CD4-positive, alpha-beta T cell (primary cell): ENCODE results near the gene SLAMF6. TPM values are rescaled to one million over a fixed set of nuclear protein-coding genes. Genes with fewer than 3 reads are reported as not detected.

Experiments
- ATAC-seq: fragments of 200-7000 bp; cut with Tn5 transposase; one replicate; pipeline ENCODE4 v1.10.0; 2022; ENCODE audit warnings: mild to moderate bottlenecking; ENCODE audit not compliant: poor library complexity
- CTCF ChIA-PET: fragments of 350-600 bp; sonication (Branson Sonifier 250); formaldehyde crosslinking; loops from one replicate; lab custom pipeline; 2021; ENCODE audit warnings: antibody characterized with exemption, inconsistent platforms; lab: Charles Lee
- POLR2A ChIA-PET: fragments of 350-600 bp; sonication (Branson Sonifier 250); formaldehyde crosslinking; loops from one replicate; lab custom pipeline; 2021; ENCODE audit warnings: antibody characterized with exemption, inconsistent platforms; lab: Charles Lee
- DNase-seq, 14 experiments: peaks; one replicate each; pipeline ENCODE4 v3.0.0-alpha.2; 2013 to 2020; ENCODE audit warnings: mixed read lengths in 2 of 14
- H3K27ac ChIP-seq, 2 donors: one replicate each; pipeline versions ENCODE4 v1.5.1 to v1.7.0; 2013; ENCODE audit warnings: low read length in 2 of 2, low read depth in 1 of 2, mild to moderate bottlenecking in 1 of 2
- H3K27me3 ChIP-seq, 2 experiments: 1 replicate in 1 of 2; 2 replicates in 1 of 2; pipeline versions ENCODE4 v1.6.1 to v1.7.0; 2013; ENCODE audit warnings: low read length in 2 of 2, control low read depth in 1 of 2, mild to moderate bottlenecking in 1 of 2, moderate library complexity in 1 of 2; ENCODE audit not compliant: insufficient read depth in 2 of 2, control insufficient read depth in 1 of 2
- H3K36me3 ChIP-seq: one replicate; pipeline ENCODE4 v1.6.1; 2013; ENCODE audit warnings: low read length, control low read depth; ENCODE audit not compliant: insufficient read depth
- H3K4me1 ChIP-seq: one replicate; pipeline ENCODE4 v1.6.1; 2013; ENCODE audit warnings: low read length, control low read depth; ENCODE audit not compliant: insufficient read depth
- H3K4me3 ChIP-seq: one replicate; pipeline ENCODE4 v1.5.1; 2013; ENCODE audit warnings: mild to moderate bottlenecking, low read length, moderate library complexity
- H3K9me3 ChIP-seq, 2 experiments: 1 replicate in 1 of 2; 2 replicates in 1 of 2; pipeline versions ENCODE4 v1.6.1 to v1.7.0; 2013; ENCODE audit warnings: low read length in 2 of 2, mild to moderate bottlenecking in 2 of 2, control low read depth in 1 of 2, moderate library complexity in 1 of 2; ENCODE audit not compliant: control insufficient read depth in 1 of 2, insufficient read depth in 1 of 2
- H3K27ac Mint-ChIP-seq: one replicate; pipeline ENCODE4 v1.8.0; 2020; ENCODE audit warnings: mixed read lengths
- H3K27me3 Mint-ChIP-seq: one replicate; pipeline ENCODE4 v1.8.0; 2021; ENCODE audit warnings: mixed read lengths
- H3K36me3 Mint-ChIP-seq: one replicate; pipeline ENCODE4 v1.8.0; 2021; ENCODE audit warnings: low read depth, mixed read lengths
- H3K4me1 Mint-ChIP-seq: one replicate; pipeline ENCODE4 v1.8.0; 2021; ENCODE audit warnings: low read depth, mixed read lengths
- H3K4me3 Mint-ChIP-seq: one replicate; pipeline ENCODE4 v1.8.0; 2020; ENCODE audit warnings: mild to moderate bottlenecking, mixed read lengths
- H3K9me3 Mint-ChIP-seq: one replicate; pipeline ENCODE4 v1.8.0; 2020; ENCODE audit warnings: mixed read lengths
- intact Hi-C, 2 experiments: fragments of 100-400 bp; cut with DNase I in 1 of 2; cut with micrococcal nuclease in 1 of 2; formaldehyde crosslinking; loops; one replicate each; pipeline versions ENCODE4 v1.15.1 to v1.9.0; 2023 to 2025; cut with DNase I, micrococcal nuclease
- total RNA-seq, 174 experiments: library from RNA in 2 of 174; stranded (reverse) in 2 of 174; gene quantifications; one replicate each; pipeline ENCODE4 v1.2.3 and lab custom pipeline; 2021 to 2026
- TF ChIP-seq, protein P1 (sequence below): fragments of 200-600 bp; IDR thresholded peaks from one replicate; pipeline ENCODE4 v1.8.0; 2022; ENCODE audit warnings: antibody characterized with exemption, mild to moderate bottlenecking

SLAMF6 gene
- total RNA-seq, 2 experiments from 2014 or later: 6.3 to 7.3 TPM

GRCh38 chr1:160474392-160475242 is 48.4 kb downstream of the SLAMF6 start:
- TF ChIP-seq, protein P1, sequence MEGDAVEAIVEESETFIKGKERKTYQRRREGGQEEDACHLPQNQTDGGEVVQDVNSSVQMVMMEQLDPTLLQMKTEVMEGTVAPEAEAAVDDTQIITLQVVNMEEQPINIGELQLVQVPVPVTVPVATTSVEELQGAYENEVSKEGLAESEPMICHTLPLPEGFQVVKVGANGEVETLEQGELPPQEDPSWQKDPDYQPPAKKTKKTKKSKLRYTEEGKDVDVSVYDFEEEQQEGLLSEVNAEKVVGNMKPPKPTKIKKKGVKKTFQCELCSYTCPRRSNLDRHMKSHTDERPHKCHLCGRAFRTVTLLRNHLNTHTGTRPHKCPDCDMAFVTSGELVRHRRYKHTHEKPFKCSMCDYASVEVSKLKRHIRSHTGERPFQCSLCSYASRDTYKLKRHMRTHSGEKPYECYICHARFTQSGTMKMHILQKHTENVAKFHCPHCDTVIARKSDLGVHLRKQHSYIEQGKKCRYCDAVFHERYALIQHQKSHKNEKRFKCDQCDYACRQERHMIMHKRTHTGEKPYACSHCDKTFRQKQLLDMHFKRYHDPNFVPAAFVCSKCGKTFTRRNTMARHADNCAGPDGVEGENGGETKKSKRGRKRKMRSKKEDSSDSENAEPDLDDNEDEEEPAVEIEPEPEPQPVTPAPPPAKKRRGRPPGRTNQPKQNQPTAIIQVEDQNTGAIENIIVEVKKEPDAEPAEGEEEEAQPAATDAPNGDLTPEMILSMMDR: no peak
- Mint-ChIP-seq H3K9me3 (peaks cover 3% of the 10 kb centered on the region), H3K36me3 (no peaks in the 10 kb centered on the region), H3K4me3 (no peak overlapping the region), H3K27me3 (no peaks in the 10 kb centered on the region), H3K4me1 (peaks cover 10% of the 10 kb centered on the region), H3K27ac (no peak overlapping the region)
- ChIA-PET POLR2A (interaction anchor here (0.9 to 1.6 kb wide), 2 partner anchors 11 to 14 kb away, joined by 4 to 5 read pairs; no protein-coding TSS in a partner anchor), CTCF (interaction anchor here (1.0 kb wide), 1 partner anchor 11 kb away, joined by 3 read pairs; no protein-coding TSS in a partner anchor)
- Histone ChIP-seq H3K27me3 (no peaks in the 10 kb centered on the region), H3K27ac (no peak overlapping the region), H3K4me1 (peaks cover 3% of the 10 kb centered on the region), H3K4me3 (no peak overlapping the region), H3K9me3 (no peaks in the 10 kb centered on the region), H3K36me3 (no peaks in the 10 kb centered on the region)
- DNase-seq (no peak), ATAC-seq (no peak)
- intact Hi-C loops: no loop called here

GRCh38 chr1:160472112-160472511 is 50.9 kb downstream of the SLAMF6 start:
- intact Hi-C loops: no loop called here
- TF ChIP-seq, protein P1: no peak
- Histone ChIP-seq H3K4me3 (no peak overlapping the region), H3K9me3 (no peaks in the 10 kb centered on the region), H3K36me3 (no peaks in the 10 kb centered on the region), H3K4me1 (peaks cover 3% of the 10 kb centered on the region), H3K27me3 (no peaks in the 10 kb centered on the region), H3K27ac (no peak overlapping the region)
- Mint-ChIP-seq H3K27ac (no peak overlapping the region), H3K27me3 (no peaks in the 10 kb centered on the region), H3K9me3 (no peaks in the 10 kb centered on the region), H3K36me3 (no peaks in the 10 kb centered on the region), H3K4me1 (peaks cover 4% of the 10 kb centered on the region), H3K4me3 (no peak overlapping the region)
- no peak for DNase-seq
- POLR2A ChIA-PET: interaction anchor here (1.1 kb wide), 1 partner anchor 15 kb away, joined by 3 read pairs; no protein-coding TSS in a partner anchor
- no peak for ATAC-seq
- CTCF ChIA-PET: no interaction called here

GRCh38 chr1:160471253-160471652 is 51.8 kb downstream of the SLAMF6 start:
- CTCF ChIA-PET: interaction anchor here (0.7 kb wide), 1 partner anchor 14 kb away, joined by 3 read pairs; no protein-coding TSS in a partner anchor
- DNase-seq: peak in 3 of 14 experiments; percentile 22 to 67 (median 22)

More at GRCh38 chr1:160471253-160471652, 51.8 kb downstream of the SLAMF6 start:
- no peaks in the 10 kb centered on the region for H3K9me3 Mint-ChIP-seq
- POLR2A ChIA-PET: interaction anchor here (0.7 to 1.4 kb wide), 3 partner anchors 13 to 104 kb away, joined by 3 to 5 read pairs (median 3); no protein-coding TSS in a partner anchor
- H3K4me3 Mint-ChIP-seq: no peak overlapping the region
- peak; percentile 58 for ATAC-seq
- H3K4me1 ChIP-seq: peaks cover 7% of the 10 kb centered on the region
- H3K27me3 Mint-ChIP-seq: no peaks in the 10 kb centered on the region
- H3K4me3 ChIP-seq: no peak overlapping the region
- intact Hi-C loops: no loop called here
- H3K4me1 Mint-ChIP-seq: peaks cover 13% of the 10 kb centered on the region
- no peaks in the 10 kb centered on the region for H3K9me3 ChIP-seq
- no peaks in the 10 kb centered on the region for H3K27me3 ChIP-seq
- no peak overlapping the region for H3K27ac Mint-ChIP-seq
- TF ChIP-seq, protein P1: no peak
- no peaks in the 10 kb centered on the region for H3K36me3 Mint-ChIP-seq
- no peaks in the 10 kb centered on the region for H3K36me3 ChIP-seq
- no peak overlapping the region for H3K27ac ChIP-seq
